ENCODE data around the gene ADAMTSL2.

Gene ADAMTSL2

DNA sequence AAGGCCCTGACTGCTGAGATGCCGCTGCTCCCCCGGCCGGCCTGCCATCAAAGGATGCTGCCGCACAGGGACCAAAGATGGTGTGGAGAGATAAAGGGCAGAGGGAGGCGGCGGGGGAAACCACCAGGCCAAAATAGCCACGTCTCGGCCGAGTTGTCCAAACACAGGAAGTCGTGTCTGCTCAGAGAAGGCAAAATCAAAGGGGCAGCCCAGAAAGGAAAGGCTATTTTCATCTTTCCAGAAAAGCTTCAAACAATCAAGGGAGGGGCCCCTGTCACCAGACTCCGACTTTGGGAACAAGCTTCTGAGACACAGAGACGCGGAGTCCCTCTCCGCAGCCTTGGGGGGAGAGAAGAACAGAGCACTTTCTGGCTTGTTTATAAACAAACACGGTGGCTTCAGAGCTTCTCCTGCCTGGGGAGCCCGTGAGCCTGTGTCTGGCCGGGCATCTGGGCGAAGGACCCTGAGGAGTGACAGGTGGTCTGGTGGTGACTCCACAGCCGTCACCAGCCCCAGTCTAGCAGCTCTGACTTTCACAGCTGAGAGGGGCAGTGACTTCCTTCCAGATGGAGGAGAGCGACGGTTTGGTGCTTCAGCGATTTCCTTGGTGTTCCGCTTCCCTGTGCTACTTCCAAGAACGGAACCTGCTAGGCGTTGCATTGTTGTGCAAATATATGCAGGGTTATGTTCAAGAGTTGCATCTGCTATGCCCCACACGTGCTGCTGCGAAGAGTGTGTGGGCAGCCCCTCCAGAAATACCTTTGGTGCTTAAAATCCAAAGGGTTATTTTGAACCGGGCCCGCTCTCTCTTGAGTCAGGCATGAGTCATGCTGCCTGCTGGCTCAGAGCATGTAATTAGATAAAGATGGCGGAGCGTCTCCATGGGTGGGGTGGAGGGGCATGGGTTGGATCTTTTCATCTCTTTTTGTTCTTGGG, 24.0 kb downstream of the ADAMTSL2 start:
- TF ChIP-seq GATA3 (IDR thresholded peaks at IDR 0.05; ENCODE audit: low read depth, low read length) = no peak
- TF ChIP-seq GATA2 (IDR thresholded peaks at IDR 0.05; ENCODE audit: low read depth, low read length) = peak; percentile 99

DNA sequence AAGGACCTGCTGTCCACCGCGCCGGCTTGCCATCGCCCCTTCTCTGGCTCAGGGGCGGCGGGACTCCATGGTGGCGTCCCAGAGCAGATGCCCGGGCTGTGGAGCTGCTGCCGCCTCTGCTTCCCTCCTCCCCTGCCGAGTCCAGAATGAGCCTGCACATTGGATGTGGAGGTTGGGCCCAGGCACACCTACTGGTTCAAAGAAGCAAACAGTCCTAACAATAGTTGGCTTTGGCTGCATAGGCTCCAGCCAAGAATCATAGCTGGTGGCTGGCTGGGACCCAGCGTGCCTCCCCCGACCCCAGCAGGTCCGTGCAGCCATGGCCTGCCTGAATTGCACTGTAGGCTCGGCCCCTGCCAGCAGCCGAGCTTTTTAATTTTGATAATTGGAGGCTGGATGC, 25.8 kb downstream of the ADAMTSL2 start:
- TF ChIP-seq GATA3 (IDR thresholded peaks at IDR 0.05; ENCODE audit: low read depth, low read length) = no peak
- no peak for TF ChIP-seq GATA2 (IDR thresholded peaks at IDR 0.05; ENCODE audit: low read depth, low read length)

DNA sequence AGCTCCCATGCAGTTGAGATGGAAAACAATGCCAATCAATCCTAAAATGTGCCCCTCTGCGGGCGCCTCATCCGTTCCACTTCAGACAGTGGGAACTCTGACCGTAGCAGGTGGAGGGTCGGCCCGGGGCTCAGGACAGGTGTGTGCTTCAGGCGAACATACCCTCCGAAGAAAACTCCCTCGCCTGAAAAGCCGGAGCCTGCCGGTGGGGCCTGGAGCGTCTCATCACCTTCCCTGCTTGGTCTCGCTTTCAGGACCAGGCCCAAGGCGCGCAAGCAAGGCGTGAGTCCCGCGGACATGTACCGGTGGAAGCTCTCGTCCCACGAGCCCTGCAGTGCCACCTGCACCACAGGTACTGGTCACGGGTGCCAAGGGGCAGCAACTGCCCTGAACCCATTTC, 26.4 kb downstream of the ADAMTSL2 start:
- TF ChIP-seq GATA3 (IDR thresholded peaks at IDR 0.05; ENCODE audit: low read depth, low read length) = no peak
- TF ChIP-seq GATA2 (IDR thresholded peaks at IDR 0.05; ENCODE audit: low read depth, low read length) = no peak

DNA sequence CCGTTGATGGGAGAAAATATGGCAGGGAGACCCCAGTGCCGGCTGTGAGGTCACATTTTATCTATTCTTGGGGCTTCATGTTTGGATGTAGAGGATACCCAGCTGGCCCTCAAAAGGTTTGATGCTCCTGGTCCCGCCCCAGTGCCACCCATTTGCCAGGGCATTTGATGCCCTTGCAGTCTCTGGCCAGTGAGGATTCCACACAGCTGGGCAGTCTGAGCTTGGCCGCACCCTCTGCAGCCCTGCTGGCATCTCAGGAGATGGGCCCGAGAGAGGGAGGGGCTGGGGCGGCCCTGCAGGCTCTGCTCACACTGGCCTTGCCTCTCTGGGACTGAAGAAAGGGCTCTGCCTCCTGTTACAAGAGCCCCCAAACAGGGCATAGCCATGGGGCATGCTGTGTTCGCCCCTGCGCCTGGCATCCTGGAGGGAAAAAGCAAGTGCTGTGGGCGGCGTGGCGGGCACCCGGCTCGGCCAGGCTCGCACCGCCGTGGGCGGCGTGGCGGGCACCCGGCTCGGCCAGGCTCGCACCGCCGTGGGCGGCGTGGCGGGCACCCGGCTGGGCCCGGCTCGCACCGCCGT, 27.6 kb downstream of the ADAMTSL2 start:
- TF ChIP-seq GATA2 (IDR thresholded peaks at IDR 0.05; ENCODE audit: low read depth, low read length) (no peak), GATA3 (IDR thresholded peaks at IDR 0.05; ENCODE audit: low read depth, low read length) (no peak)

DNA sequence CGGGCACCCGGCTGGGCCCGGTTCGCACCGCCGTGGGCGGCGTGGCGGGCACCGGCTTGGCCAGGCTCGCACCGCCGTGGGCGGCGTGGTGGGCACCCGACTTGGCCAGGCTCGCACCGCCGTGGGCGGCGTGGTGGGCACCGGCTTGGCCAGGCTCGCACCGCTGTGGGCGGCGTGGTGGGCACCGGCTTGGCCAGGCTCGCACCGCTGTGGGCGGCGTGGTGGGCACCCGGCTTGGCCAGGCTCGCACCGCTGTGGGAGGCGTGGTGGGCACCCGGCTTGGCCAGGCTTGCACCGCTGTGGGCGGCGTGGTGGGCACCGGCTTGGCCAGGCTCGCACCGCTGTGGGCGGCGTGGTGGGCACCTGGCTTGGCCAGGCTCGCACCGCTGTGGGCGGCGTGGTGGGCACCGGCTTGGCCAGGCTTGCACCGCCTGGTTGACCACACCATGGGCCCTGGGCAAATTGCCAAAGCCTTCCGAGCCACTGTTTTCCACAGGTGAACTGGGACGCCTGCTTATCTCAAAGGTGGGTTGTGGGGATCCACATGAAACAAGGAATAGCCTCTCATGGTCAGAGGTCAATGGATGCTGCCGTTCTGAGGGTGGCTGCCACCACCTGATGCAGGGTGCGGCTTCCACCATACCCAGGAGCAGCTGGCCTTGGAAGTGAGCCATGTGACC, 28.2 kb downstream of the ADAMTSL2 start:
- TF ChIP-seq GATA2 (IDR thresholded peaks at IDR 0.05; ENCODE audit: low read depth, low read length) (no peak), GATA3 (IDR thresholded peaks at IDR 0.05; ENCODE audit: low read depth, low read length) (no peak)

DNA sequence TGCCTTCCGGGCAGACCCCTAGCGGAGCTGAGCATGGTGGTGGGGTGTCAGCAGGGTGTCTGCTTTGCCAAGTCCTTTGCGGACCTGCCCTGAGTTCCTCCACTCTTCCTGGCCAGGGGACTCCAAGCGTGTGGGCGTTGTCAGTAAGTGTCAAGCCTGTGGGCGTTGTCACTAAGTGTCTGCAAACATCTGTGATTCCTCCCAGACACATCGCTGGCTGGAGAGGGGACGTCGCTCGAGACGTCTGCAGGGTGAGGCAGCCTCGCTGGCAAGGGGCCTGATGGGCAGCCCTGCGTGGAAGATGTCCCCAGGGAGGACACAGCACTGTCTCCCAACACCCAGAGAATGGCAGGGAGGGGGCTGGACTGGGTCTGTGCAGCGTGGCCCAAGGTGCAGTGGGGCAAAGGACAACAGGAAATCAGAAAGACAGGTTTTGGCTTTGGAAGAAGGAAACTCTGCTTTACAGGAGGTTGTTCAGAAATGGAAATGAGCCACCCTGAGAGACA, 28.8 kb downstream of the ADAMTSL2 start:
- no peak for TF ChIP-seq GATA3 (IDR thresholded peaks at IDR 0.05; ENCODE audit: low read depth, low read length)
- TF ChIP-seq GATA2 (IDR thresholded peaks at IDR 0.05; ENCODE audit: low read depth, low read length) = no peak

DNA sequence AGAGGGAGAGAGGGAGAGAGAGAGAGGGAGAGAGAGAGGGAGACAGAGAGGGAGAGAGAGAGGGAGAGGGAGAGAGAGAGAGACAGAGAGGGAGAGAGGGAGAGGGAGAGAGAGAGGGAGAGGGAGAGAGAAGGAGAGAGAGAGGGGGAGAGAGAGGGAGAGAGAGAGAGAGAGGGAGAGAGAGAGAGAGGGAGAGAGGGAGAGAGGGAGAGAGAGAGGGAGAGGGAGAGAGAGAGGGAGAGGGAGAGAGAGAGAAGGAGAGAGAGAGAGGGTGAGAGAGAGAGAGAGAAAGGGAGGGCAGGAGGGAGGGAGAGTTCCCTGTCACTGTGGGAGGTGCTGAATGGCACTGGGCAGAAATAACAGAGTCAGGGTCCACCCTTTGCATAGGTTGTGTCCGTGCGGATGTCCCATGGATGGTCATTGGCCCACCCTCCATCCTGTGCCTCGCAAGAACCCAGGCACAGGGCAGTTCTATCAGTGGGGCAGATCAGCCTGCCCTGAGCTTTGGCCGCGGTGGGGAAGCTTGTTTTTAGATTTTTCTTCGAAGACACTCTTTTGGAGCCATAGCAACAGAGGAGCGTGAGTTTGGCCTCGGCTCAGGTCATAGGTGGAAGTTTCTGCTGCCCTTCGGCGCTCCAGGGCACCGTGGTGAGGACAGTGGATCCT, 30.1 kb downstream of the ADAMTSL2 start:
- TF ChIP-seq GATA3 (IDR thresholded peaks at IDR 0.05; ENCODE audit: low read depth, low read length) = no peak
- TF ChIP-seq GATA2 (IDR thresholded peaks at IDR 0.05; ENCODE audit: low read depth, low read length) = no peak

DNA sequence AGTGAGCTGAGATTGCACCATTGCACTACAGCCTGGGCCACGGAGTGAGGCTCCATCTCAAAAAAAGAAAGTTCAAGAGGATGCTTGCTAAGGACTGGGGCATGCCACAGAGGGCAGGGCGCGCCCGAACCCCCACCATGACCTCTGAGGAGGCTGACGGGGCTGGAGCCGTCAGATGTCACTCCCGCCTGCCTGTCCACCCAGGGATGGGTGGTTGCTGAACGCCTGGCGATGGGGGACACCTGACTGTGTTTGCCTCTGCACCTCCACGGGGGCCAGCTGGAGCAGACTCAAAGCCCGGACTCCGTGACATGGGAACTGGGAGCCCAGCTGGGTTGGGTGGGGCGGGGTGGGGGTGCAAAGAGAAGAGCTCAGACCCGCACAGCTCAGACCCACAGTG, 31.9 kb downstream of the ADAMTSL2 start:
- TF ChIP-seq GATA3 (IDR thresholded peaks at IDR 0.05; ENCODE audit: low read depth, low read length) = no peak
- no peak for TF ChIP-seq GATA2 (IDR thresholded peaks at IDR 0.05; ENCODE audit: low read depth, low read length)

DNA sequence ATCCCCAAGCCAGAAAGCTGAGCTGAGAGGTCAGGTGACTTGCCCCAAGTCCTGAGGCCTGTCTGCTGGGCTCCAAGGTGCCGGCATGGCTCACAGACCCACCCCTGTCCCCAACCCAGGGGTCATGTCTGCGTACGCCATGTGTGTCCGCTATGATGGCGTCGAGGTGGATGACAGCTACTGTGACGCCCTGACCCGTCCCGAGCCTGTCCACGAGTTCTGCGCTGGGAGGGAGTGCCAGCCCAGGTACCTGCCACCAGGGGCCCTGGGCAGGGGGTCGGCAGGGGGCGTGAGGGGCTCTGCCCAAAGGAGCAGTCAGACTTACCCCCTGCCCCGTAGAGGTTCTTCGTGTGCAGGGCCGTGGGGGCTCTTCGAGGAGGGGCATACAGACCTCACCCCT, 32.3 kb downstream of the ADAMTSL2 start:
- no peak for TF ChIP-seq GATA3 (IDR thresholded peaks at IDR 0.05; ENCODE audit: low read depth, low read length)
- TF ChIP-seq GATA2 (IDR thresholded peaks at IDR 0.05; ENCODE audit: low read depth, low read length) = no peak

DNA sequence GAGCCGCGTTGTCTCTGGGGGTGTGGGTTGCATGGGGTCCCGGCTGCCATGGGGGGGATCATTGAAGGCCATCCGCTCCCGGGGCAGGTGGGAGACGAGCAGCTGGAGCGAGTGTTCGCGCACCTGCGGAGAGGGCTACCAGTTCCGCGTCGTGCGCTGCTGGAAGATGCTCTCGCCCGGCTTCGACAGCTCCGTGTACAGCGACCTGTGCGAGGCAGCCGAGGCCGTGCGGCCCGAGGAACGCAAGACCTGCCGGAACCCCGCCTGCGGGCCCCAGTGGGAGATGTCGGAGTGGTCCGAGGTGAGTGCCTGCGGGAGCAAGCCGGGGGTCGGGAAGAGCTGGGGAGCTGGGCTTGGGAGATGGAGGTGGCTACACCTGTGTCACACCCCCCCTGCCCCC, 33.7 kb downstream of the ADAMTSL2 start:
- no peak for TF ChIP-seq GATA2 (IDR thresholded peaks at IDR 0.05; ENCODE audit: low read depth, low read length)
- no peak for TF ChIP-seq GATA3 (IDR thresholded peaks at IDR 0.05; ENCODE audit: low read depth, low read length)

DNA sequence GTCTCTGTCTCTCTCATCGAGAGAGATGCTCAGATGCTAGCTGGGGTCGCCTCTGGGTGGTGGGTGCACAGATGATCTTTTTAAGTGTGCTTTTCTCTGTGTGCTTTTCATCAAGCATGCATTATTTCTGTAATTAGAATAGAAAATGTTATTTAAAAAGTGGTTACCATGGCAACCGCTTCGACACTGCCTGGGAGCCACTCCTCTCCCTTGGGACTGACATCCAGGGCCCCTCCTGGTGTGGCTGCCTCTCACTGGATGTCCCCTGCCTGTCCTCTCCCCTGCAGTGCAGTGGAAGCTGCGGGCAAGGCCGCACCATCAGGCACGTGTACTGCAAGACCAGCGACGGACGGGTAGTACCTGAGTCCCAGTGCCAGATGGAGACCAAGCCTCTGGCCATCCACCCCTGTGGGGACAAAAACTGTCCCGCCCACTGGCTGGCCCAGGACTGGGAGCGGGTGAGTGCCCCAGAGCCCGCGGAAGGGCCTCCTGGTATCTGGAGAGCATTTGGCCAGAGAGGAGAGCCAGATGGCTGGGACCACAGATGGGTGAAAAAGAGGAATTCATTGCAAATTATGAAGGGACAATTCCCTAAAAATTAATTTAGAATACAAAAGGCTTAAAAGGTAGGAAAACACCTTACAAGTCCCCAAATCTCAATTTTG, 34.7 kb downstream of the ADAMTSL2 start:
- TF ChIP-seq GATA3 (IDR thresholded peaks at IDR 0.05; ENCODE audit: low read depth, low read length) = no peak
- no peak; the same call in 1 of the 2 replicates for TF ChIP-seq GATA2 (IDR thresholded peaks at IDR 0.05; ENCODE audit: low read depth, low read length)

DNA sequence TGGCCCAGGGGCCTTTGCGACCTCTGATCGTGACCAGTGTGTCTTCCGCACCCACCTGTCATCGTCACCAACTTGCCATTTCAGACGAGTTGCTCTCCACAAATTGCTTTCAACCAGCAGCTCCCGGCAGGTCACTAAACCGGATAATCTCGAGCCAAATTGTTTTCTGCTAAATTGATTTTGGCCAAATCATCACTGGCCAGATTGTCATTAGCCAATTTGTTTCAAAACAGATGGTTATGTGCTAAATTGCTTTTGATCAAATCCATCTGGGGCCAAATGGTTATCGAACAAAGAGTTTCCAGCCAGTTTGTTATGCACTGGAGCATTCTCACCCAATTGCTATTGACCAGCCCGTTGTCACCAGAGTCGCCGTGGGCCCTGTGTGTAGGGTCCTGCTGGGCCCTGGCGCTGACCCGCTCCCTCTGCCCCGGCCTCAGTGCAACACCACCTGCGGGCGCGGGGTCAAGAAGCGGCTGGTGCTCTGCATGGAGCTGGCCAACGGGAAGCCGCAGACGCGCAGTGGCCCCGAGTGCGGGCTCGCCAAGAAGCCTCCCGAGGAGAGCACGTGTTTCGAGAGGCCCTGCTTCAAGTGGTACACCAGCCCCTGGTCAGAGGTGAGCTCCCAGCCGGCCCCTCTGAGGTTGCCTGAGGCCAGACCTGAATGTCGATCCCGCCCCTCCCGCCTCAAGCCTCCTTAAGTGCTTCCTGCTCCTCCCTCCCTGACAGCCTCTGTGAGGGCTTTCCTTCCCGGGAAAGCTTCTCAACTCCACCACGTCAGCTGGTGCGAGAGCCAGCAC, 35.6 kb downstream of the ADAMTSL2 start:
- TF ChIP-seq GATA2 (IDR thresholded peaks at IDR 0.05; ENCODE audit: low read depth, low read length) = no peak
- TF ChIP-seq GATA3 (IDR thresholded peaks at IDR 0.05; ENCODE audit: low read depth, low read length) = no peak

DNA sequence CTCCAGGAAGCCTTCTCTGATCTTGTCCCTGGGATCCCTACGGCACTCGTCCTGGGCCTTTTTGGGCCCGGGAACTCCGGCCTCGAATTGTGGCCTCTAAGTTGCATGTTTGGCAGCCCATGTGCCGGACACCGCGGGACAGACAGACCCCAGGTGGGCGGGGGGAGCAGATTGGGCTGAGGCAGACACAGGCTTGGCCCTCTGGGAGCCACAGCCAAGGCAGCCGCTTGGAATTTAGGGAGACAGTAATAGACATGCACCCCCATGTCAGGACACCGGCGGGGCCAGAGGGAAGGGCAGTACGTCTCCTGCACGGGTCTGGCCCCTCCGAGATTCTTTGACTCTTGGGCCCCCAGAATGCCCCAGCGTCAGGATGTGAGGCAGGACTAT, 36.2 kb downstream of the ADAMTSL2 start:
- TF ChIP-seq GATA3 (IDR thresholded peaks at IDR 0.05; ENCODE audit: low read depth, low read length) (no peak), GATA2 (IDR thresholded peaks at IDR 0.05; ENCODE audit: low read depth, low read length) (no peak)

All from SH-SY5Y (cell line).